ENCODE data around the gene ASL. TPM values are rescaled to one million over a fixed set of nuclear protein-coding genes. Genes with fewer than 3 reads are reported as not detected.
"Not testable (repeated sequence)": the region's sequence is repeated elsewhere in the genome, so short reads cannot be mapped to it uniquely, and the experiment has no call there.

ASL gene
- total RNA-seq, 1 donor from 2014 or later, result 71.7 TPM

DNA sequence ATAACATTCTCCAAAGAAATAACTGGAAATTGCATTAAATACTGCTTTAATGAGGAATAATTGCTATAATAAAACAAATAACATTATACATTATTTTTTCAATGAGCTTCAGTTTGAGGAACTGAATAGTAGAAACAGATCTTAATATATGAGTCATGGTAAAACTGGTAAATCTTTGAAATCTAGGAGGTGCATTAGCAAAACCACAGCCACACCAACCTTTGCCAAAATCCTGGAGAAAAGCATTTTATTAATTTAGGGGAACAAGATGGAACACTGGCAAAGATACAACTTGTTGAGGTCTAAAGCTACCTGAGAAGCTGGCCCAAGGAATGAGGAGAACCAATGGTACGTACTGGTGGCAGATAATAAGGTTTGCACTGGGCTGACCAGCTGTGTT, 5.4 kb upstream of the ASL start:
- Histone ChIP-seq H3K27me3 (ENCODE audit: control insufficient read depth, insufficient read depth, low read length) (no peaks in the 10 kb centered on the region), H3K36me3 (ENCODE audit: control insufficient read depth, insufficient read depth, low read length) (no peaks in the 10 kb centered on the region), H3K4me3 (ENCODE audit: low read depth, low read length) (no peak overlapping the region)
- DNase-seq (ENCODE audit: low read depth), result no peak
- TF ChIP-seq, protein P1, sequence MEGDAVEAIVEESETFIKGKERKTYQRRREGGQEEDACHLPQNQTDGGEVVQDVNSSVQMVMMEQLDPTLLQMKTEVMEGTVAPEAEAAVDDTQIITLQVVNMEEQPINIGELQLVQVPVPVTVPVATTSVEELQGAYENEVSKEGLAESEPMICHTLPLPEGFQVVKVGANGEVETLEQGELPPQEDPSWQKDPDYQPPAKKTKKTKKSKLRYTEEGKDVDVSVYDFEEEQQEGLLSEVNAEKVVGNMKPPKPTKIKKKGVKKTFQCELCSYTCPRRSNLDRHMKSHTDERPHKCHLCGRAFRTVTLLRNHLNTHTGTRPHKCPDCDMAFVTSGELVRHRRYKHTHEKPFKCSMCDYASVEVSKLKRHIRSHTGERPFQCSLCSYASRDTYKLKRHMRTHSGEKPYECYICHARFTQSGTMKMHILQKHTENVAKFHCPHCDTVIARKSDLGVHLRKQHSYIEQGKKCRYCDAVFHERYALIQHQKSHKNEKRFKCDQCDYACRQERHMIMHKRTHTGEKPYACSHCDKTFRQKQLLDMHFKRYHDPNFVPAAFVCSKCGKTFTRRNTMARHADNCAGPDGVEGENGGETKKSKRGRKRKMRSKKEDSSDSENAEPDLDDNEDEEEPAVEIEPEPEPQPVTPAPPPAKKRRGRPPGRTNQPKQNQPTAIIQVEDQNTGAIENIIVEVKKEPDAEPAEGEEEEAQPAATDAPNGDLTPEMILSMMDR (IDR thresholded peaks at IDR 0.05; ENCODE audit: insufficient read depth, low read length, poor library complexity, severe bottlenecking), result no peak

DNA sequence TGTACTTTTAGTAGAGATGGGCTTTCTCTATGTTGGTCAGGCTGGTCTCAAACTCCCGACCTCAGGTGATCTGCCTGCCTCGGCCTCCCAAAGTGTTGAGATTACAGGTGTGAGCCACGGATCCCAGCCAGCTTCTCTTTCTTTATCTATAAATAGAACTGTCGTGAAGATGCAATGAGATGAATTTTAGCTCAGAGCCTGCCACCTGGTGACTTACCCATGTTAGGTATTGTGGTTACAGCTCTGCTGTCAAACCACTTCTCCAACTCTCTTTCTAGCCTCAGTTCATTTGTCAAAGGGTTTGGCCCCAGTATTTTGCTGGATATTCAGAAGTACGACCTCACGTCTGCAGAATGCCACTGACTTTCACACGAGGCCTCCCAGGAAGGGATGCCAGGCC, 3.4 kb upstream of the ASL start:
- DNase-seq (ENCODE audit: low read depth); H3K4me3 ChIP-seq (ENCODE audit: low read depth, low read length); H3K36me3 ChIP-seq (ENCODE audit: control insufficient read depth, insufficient read depth, low read length); H3K27me3 ChIP-seq (ENCODE audit: control insufficient read depth, insufficient read depth, low read length): not testable (repeated sequence)

DNA sequence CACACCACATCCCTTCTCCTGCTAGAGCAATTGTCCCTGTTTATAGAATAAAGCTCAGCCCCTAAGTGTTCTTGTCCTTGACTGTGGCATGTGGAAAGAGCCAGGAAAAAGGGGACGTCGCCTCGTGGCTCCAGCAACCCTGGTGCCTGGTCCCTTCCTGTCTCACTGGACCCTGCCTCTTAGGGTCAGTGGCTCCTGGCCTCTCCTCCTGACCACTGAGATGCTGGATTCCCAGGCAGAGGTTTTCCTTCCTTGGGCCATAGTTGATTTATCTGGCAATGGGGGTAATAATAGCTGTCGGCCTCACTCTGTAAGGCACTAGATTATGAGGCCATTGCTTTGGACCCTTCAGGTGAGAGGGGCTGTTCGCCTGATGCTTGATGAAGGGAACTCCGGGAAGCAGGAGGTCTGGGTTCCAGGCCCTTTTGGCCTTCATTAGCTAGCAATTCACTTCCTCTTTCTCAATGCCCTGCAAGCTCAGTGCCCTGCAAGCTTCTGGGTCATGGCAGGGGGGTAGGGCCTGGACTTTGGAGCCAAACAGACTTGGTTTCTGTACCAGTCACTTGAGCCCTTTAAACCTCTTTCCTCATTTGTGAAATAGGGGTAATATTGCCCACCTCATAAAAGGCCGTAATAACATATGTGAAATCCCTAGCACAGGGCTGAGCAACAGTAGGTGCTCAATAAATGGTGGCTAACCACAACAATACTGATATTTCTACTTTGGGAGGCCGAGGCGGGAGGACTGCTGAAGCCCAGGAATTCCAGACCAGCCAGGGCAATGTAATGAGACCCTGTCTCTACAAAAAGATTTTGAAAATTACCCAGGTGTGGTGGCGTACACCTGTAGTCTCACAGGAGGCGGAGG, 1.1 kb downstream of the ASL start:
- Histone ChIP-seq H3K4me3 (ENCODE audit: low read depth, low read length) (peak overlapping the region; percentile 79), H3K36me3 (ENCODE audit: control insufficient read depth, insufficient read depth, low read length) (no peaks in the 10 kb centered on the region), H3K27me3 (ENCODE audit: control insufficient read depth, insufficient read depth, low read length) (no peaks in the 10 kb centered on the region)
- no peak for DNase-seq (ENCODE audit: low read depth)
- TF ChIP-seq, protein P1 (IDR thresholded peaks at IDR 0.05; ENCODE audit: insufficient read depth, low read length, poor library complexity, severe bottlenecking), result no peak

DNA sequence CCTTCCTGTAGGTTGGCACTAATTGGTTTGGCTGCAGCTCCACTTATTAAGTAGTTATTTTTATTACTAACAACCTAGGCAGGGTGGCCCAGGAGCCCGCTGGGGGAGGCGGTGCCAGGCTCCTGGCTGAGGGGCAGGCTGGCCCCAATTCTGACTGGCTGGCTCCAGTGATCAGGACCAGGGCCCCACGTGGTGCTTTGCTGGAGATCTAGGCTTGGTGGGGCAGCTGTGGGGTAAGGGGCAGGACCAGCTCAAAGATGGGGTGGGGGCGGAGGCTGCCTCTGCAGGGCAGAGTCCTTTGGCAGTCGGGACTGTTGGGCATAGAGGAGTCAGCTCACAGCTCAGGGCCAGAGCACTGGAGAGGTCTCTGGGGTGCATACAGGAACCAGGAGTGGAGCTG, 2.4 kb downstream of the ASL start:
- Histone ChIP-seq H3K36me3 (ENCODE audit: control insufficient read depth, insufficient read depth, low read length) (no peaks in the 10 kb centered on the region), H3K27me3 (ENCODE audit: control insufficient read depth, insufficient read depth, low read length) (no peaks in the 10 kb centered on the region), H3K4me3 (ENCODE audit: low read depth, low read length) (no peak overlapping the region)
- no peak for DNase-seq (ENCODE audit: low read depth)
- TF ChIP-seq, protein P1 (IDR thresholded peaks at IDR 0.05; ENCODE audit: insufficient read depth, low read length, poor library complexity, severe bottlenecking), result no peak

DNA sequence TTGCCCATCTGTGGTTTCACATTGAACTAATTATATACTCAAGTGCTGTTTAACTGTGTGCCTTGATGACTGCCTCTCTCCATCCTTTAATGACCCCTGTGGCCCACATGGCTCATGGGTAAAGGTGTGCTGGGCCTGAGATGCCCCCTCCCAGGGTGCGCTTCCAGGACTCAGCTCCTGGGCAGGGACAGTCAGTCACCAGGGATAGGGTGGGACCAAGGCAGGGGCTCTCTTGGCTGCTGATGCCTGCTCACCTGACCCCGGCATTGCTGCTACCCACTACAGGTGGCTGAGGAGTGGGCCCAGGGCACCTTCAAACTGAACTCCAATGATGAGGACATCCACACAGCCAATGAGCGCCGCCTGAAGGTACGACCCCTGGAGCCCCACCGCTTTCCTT, 6.5 kb downstream of the ASL start:
- H3K36me3 ChIP-seq (ENCODE audit: control insufficient read depth, insufficient read depth, low read length), result no peaks in the 10 kb centered on the region
- H3K4me3 ChIP-seq (ENCODE audit: low read depth, low read length), result no peak overlapping the region
- TF ChIP-seq, protein P1 (IDR thresholded peaks at IDR 0.05; ENCODE audit: insufficient read depth, low read length, poor library complexity, severe bottlenecking), result no peak
- no peak for DNase-seq (ENCODE audit: low read depth)
- H3K27me3 ChIP-seq (ENCODE audit: control insufficient read depth, insufficient read depth, low read length), result no peaks in the 10 kb centered on the region

DNA sequence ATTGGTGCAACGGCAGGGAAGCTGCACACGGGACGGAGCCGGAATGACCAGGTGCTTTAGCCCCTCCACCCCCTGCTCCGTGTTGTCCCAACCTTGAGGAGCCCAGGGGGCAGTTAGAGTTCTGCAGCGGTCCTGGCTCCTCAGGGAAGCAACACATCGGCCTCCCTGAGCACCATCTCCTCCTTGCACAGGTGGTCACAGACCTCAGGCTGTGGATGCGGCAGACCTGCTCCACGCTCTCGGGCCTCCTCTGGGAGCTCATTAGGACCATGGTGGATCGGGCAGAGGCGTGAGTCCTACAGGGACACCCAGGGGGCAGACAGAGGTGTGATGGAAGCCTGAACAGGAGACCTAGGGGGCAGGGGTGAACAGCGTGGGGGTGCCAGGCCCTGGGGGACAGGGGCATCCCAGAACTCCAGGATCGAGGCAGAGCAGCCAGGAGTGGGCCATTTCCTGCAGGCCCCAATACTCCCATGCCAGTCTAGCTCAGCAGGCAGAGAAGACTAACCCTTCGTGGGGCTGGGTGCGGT, 7.3 kb downstream of the ASL start:
- Histone ChIP-seq H3K27me3 (ENCODE audit: control insufficient read depth, insufficient read depth, low read length) (no peaks in the 10 kb centered on the region), H3K36me3 (ENCODE audit: control insufficient read depth, insufficient read depth, low read length) (no peaks in the 10 kb centered on the region)
- TF ChIP-seq, protein P1 (IDR thresholded peaks at IDR 0.05; ENCODE audit: insufficient read depth, low read length, poor library complexity, severe bottlenecking), result no peak

More for the DNA sequence above, 7.3 kb downstream of the ASL start:
- no peak overlapping the region for H3K4me3 ChIP-seq (ENCODE audit: low read depth, low read length)
- DNase-seq (ENCODE audit: low read depth), result no peak
